ENCODE measurements around the gene ADAMTS9.
A peak's percentile ranks its signal among the peaks of the same experiment; 100 is the strongest.

Gene ADAMTS9

GRCh38 chr3:64659617-64659978 lies 28.2 kb downstream of the ADAMTS9 start:
- H3K4me2 ChIP-seq (ENCODE audit: insufficient read depth, low read length, poor library complexity, severe bottlenecking): no peak overlapping the region
- WGBS, 2 donors (ENCODE audit: extremely low coverage in 2 of 2, insufficient read length in 2 of 2, insufficient replicate concordance in 1 of 2): no CpG with 5 or more reads among the region's 2 CpGs
- H3K4me1 ChIP-seq (ENCODE audit: control insufficient read depth in 2 of 2, insufficient read depth in 1 of 2, low read depth in 1 of 2, low read length in 2 of 2): peaks cover 4 to 8% of the 10 kb centered on the region in 2 donors
- H2AFZ ChIP-seq (ENCODE audit: low read length): no peak overlapping the region
- no peak overlapping the region for H4K8ac ChIP-seq (ENCODE audit: low read depth, low read length)
- H2BK12ac ChIP-seq (ENCODE audit: low read length): no peak overlapping the region
- no peak overlapping the region for H3K9ac ChIP-seq (ENCODE audit: low read depth, low read length, poor library complexity)
- no peak overlapping the region for H2AK5ac ChIP-seq (ENCODE audit: low read depth, low read length)
- H3K79me1 ChIP-seq (ENCODE audit: low read depth, low read length): no peaks in the 10 kb centered on the region
- H3K4me3 ChIP-seq (ENCODE audit: low read length in 2 of 2): no peak overlapping the region
- H3K18ac ChIP-seq (ENCODE audit: low read length): no peak overlapping the region
- H2BK5ac ChIP-seq (ENCODE audit: low read length): no peak overlapping the region
- H3K27ac ChIP-seq (replicated peaks; ENCODE audit: low read length): no peak overlapping the region
- no peak overlapping the region for H3K14ac ChIP-seq (ENCODE audit: low read length)
- no peak overlapping the region for H2BK120ac ChIP-seq (ENCODE audit: low read depth, low read length)
- DNase-seq (ENCODE audit: low spot score): no peak
- peaks cover 13 to 19% of the 10 kb centered on the region in 2 donors for H3K36me3 ChIP-seq (replicated peaks in 1 of 2; ENCODE audit: control insufficient read depth in 2 of 2, insufficient read depth in 2 of 2, low read length in 2 of 2)
- H3K9me3 ChIP-seq (replicated peaks in 1 of 2; ENCODE audit: control insufficient read depth in 2 of 2, insufficient read depth in 1 of 2, low read depth in 1 of 2, low read length in 2 of 2): peaks cover 2 to 6% of the 10 kb centered on the region in 2 donors
- H4K91ac ChIP-seq (ENCODE audit: low read depth, low read length, poor library complexity): no peak overlapping the region
- no peaks in the 10 kb centered on the region for H3K27me3 ChIP-seq (ENCODE audit: control insufficient read depth in 3 of 3, insufficient read depth in 3 of 3, low read depth in 1 of 3, low read length in 3 of 3)
- H3K4ac ChIP-seq (ENCODE audit: low read length): no peak overlapping the region
- H2BK15ac ChIP-seq (ENCODE audit: low read length): no peak overlapping the region
- H3K23ac ChIP-seq (ENCODE audit: low read depth, low read length, poor library complexity): no peak overlapping the region

- Histone ChIP-seq H3K36me3 (replicated peaks in 1 of 2; ENCODE audit: control insufficient read depth in 2 of 2, insufficient read depth in 2 of 2, low read length in 2 of 2) (peaks cover 13 to 19% of the 10 kb centered on the region in 2 donors), H3K4me1 (ENCODE audit: control insufficient read depth in 2 of 2, insufficient read depth in 1 of 2, low read depth in 1 of 2, low read length in 2 of 2) (peaks cover 4 to 8% of the 10 kb centered on the region in 2 donors), H3K14ac (ENCODE audit: low read length) (no peak overlapping the region), H3K9me3 (replicated peaks in 1 of 2; ENCODE audit: control insufficient read depth in 2 of 2, insufficient read depth in 1 of 2, low read depth in 1 of 2, low read length in 2 of 2) (peaks cover 2 to 3% of the 10 kb centered on the region in 2 donors), H3K18ac (ENCODE audit: low read length) (no peak overlapping the region), H2AFZ (ENCODE audit: low read length) (no peak overlapping the region), H2AK5ac (ENCODE audit: low read depth, low read length) (no peak overlapping the region), H2BK12ac (ENCODE audit: low read length) (no peak overlapping the region), H2BK120ac (ENCODE audit: low read depth, low read length) (no peak overlapping the region), H3K79me1 (ENCODE audit: low read depth, low read length) (no peaks in the 10 kb centered on the region), H3K4me2 (ENCODE audit: insufficient read depth, low read length, poor library complexity, severe bottlenecking) (no peak overlapping the region), H3K9ac (ENCODE audit: low read depth, low read length, poor library complexity) (no peak overlapping the region), H4K8ac (ENCODE audit: low read depth, low read length) (no peak overlapping the region), H4K91ac (ENCODE audit: low read depth, low read length, poor library complexity) (no peak overlapping the region), H2BK15ac (ENCODE audit: low read length) (no peak overlapping the region), H3K4me3 (ENCODE audit: low read length in 2 of 2) (no peak overlapping the region), H3K4ac (ENCODE audit: low read length) (no peak overlapping the region), H3K27ac (replicated peaks; ENCODE audit: low read length) (no peak overlapping the region), H3K23ac (ENCODE audit: low read depth, low read length, poor library complexity) (no peak overlapping the region), H3K27me3 (ENCODE audit: control insufficient read depth in 3 of 3, insufficient read depth in 3 of 3, low read depth in 1 of 3, low read length in 3 of 3) (no peaks in the 10 kb centered on the region), H2BK5ac (ENCODE audit: low read length) (no peak overlapping the region)
- WGBS, 2 donors (ENCODE audit: extremely low coverage in 2 of 2, insufficient read length in 2 of 2, insufficient replicate concordance in 1 of 2): no CpG with 5 or more reads among the region's 4 CpGs
- DNase-seq (ENCODE audit: low spot score): no peak
These were observed 29.8 kb downstream of the ADAMTS9 start for GRCh38 chr3:64658001-64658400.

GRCh38 chr3:64656544-64656943 lies 31.3 kb downstream of the ADAMTS9 start:
- Histone ChIP-seq H2AFZ (ENCODE audit: low read length) (no peak overlapping the region), H3K4me3 (ENCODE audit: low read length in 2 of 2) (no peak overlapping the region), H3K9ac (ENCODE audit: low read depth, low read length, poor library complexity) (no peak overlapping the region), H3K27ac (replicated peaks; ENCODE audit: low read length) (no peak overlapping the region), H3K4me1 (ENCODE audit: control insufficient read depth in 2 of 2, insufficient read depth in 1 of 2, low read depth in 1 of 2, low read length in 2 of 2) (peaks cover 4 to 13% of the 10 kb centered on the region in 2 donors), H3K4ac (ENCODE audit: low read length) (no peak overlapping the region), H2BK12ac (ENCODE audit: low read length) (no peak overlapping the region), H2BK5ac (ENCODE audit: low read length) (no peak overlapping the region), H3K4me2 (ENCODE audit: insufficient read depth, low read length, poor library complexity, severe bottlenecking) (no peak overlapping the region), H2AK5ac (ENCODE audit: low read depth, low read length) (no peak overlapping the region), H2BK15ac (ENCODE audit: low read length) (no peak overlapping the region), H3K23ac (ENCODE audit: low read depth, low read length, poor library complexity) (no peak overlapping the region), H4K8ac (ENCODE audit: low read depth, low read length) (no peak overlapping the region), H2BK120ac (ENCODE audit: low read depth, low read length) (no peak overlapping the region), H3K9me3 (replicated peaks in 1 of 2; ENCODE audit: control insufficient read depth in 2 of 2, insufficient read depth in 1 of 2, low read depth in 1 of 2, low read length in 2 of 2) (no peaks in the 10 kb centered on the region), H3K14ac (ENCODE audit: low read length) (no peak overlapping the region), H3K27me3 (ENCODE audit: control insufficient read depth in 3 of 3, insufficient read depth in 3 of 3, low read depth in 1 of 3, low read length in 3 of 3) (no peaks in the 10 kb centered on the region), H3K79me1 (ENCODE audit: low read depth, low read length) (no peaks in the 10 kb centered on the region), H3K36me3 (replicated peaks in 1 of 2; ENCODE audit: control insufficient read depth in 2 of 2, insufficient read depth in 2 of 2, low read length in 2 of 2) (peaks cover 13 to 20% of the 10 kb centered on the region in 2 donors), H3K18ac (ENCODE audit: low read length) (peak overlapping the region; percentile 58), H4K91ac (ENCODE audit: low read depth, low read length, poor library complexity) (no peak overlapping the region)
- no peak for DNase-seq (ENCODE audit: low spot score)
- WGBS, 2 donors (ENCODE audit: extremely low coverage in 2 of 2, insufficient read length in 2 of 2, insufficient replicate concordance in 1 of 2): no CpG with 5 or more reads among the region's 4 CpGs

GRCh38 chr3:64655160-64655559 lies 32.6 kb downstream of the ADAMTS9 start:
- H3K4me1 ChIP-seq (ENCODE audit: control insufficient read depth in 2 of 2, insufficient read depth in 1 of 2, low read depth in 1 of 2, low read length in 2 of 2): peaks cover 4 to 17% of the 10 kb centered on the region in 2 donors
- no peak overlapping the region for H2AFZ ChIP-seq (ENCODE audit: low read length)
- H3K79me1 ChIP-seq (ENCODE audit: low read depth, low read length): no peaks in the 10 kb centered on the region
- no peak overlapping the region for H2BK12ac ChIP-seq (ENCODE audit: low read length)
- no peak overlapping the region for H3K18ac ChIP-seq (ENCODE audit: low read length)
- no peak overlapping the region for H3K9ac ChIP-seq (ENCODE audit: low read depth, low read length, poor library complexity)
- no peaks in the 10 kb centered on the region for H3K9me3 ChIP-seq (replicated peaks in 1 of 2; ENCODE audit: control insufficient read depth in 2 of 2, insufficient read depth in 1 of 2, low read depth in 1 of 2, low read length in 2 of 2)
- peaks cover 13 to 22% of the 10 kb centered on the region in 2 donors for H3K36me3 ChIP-seq (replicated peaks in 1 of 2; ENCODE audit: control insufficient read depth in 2 of 2, insufficient read depth in 2 of 2, low read length in 2 of 2)
- no peaks in the 10 kb centered on the region for H3K27me3 ChIP-seq (ENCODE audit: control insufficient read depth in 3 of 3, insufficient read depth in 3 of 3, low read depth in 1 of 3, low read length in 3 of 3)
- no peak overlapping the region for H3K4ac ChIP-seq (ENCODE audit: low read length)
- no peak overlapping the region for H4K91ac ChIP-seq (ENCODE audit: low read depth, low read length, poor library complexity)
- no peak overlapping the region for H3K4me2 ChIP-seq (ENCODE audit: insufficient read depth, low read length, poor library complexity, severe bottlenecking)
- no peak overlapping the region for H2BK15ac ChIP-seq (ENCODE audit: low read length)
- no peak overlapping the region for H3K23ac ChIP-seq (ENCODE audit: low read depth, low read length, poor library complexity)
- H2AK5ac ChIP-seq (ENCODE audit: low read depth, low read length): no peak overlapping the region
- no peak for DNase-seq (ENCODE audit: low spot score)
- no peak overlapping the region for H3K4me3 ChIP-seq (ENCODE audit: low read length in 2 of 2)
- WGBS, 2 donors (ENCODE audit: extremely low coverage in 2 of 2, insufficient read length in 2 of 2, insufficient replicate concordance in 1 of 2): no CpG with 5 or more reads among the region's 4 CpGs
- no peak overlapping the region for H4K8ac ChIP-seq (ENCODE audit: low read depth, low read length)
- no peak overlapping the region for H2BK120ac ChIP-seq (ENCODE audit: low read depth, low read length)
- H3K14ac ChIP-seq (ENCODE audit: low read length): no peak overlapping the region
- no peak overlapping the region for H3K27ac ChIP-seq (replicated peaks; ENCODE audit: low read length)
- no peak overlapping the region for H2BK5ac ChIP-seq (ENCODE audit: low read length)

All from neuronal stem cell (in vitro differentiated cells).